Gastrocnemius medialis (tissue), 4 donors: Measurements from ENCODE around the gene PPP2R5A. TPM values are rescaled to one million over a fixed set of nuclear protein-coding genes. Genes with fewer than 3 reads are reported as not detected.

Source experiments
- ATAC-seq, 2 donors: fragments of 150-250 bp; one replicate each; pipeline ENCODE4 v1.9.1; 2016
- DNase-seq, 2 donors: peaks; one replicate each; pipeline ENCODE4 v3.0.0-alpha.2; 2019
- H3K27ac ChIP-seq, 4 donors: fragments of 200-600 bp; sonication (generic); 1 replicate in 1 of 4; 2 replicates in 3 of 4; pipeline ENCODE4 v1.5.1; 2016 to 2018; ENCODE audit warnings: mild to moderate bottlenecking in 2 of 4, moderate library complexity in 1 of 4
- H3K27me3 ChIP-seq, 3 donors: fragments of 200-600 bp; sonication (generic) in 2 of 3; 1 replicate in 1 of 3; 2 replicates in 2 of 3; pipeline versions ENCODE4 v1.5.1 to v1.6.0; 2016 to 2019; ENCODE audit warnings: mild to moderate bottlenecking in 1 of 3, moderate library complexity in 1 of 3
- H3K36me3 ChIP-seq, 2 donors: fragments of 200-600 bp; sonication (generic) in 1 of 2; one replicate each; pipeline ENCODE4 v1.5.1; 2017 to 2018
- H3K4me1 ChIP-seq, 2 donors: fragments of 200-600 bp; sonication (generic) in 1 of 2; one replicate each; pipeline ENCODE4 v1.5.1; 2016 to 2017; ENCODE audit warnings: mild to moderate bottlenecking in 2 of 2
- H3K4me3 ChIP-seq, 4 donors: fragments of 200-600 bp; sonication (generic) in 3 of 4; 1 replicate in 1 of 4; 2 replicates in 3 of 4; pipeline ENCODE4 v1.5.1; 2016 to 2019; ENCODE audit warnings: mild to moderate bottlenecking in 2 of 4
- H3K9me3 ChIP-seq, 3 donors: fragments of 200-600 bp; sonication (generic) in 2 of 3; 1 replicate in 1 of 3; 2 replicates in 2 of 3; pipeline ENCODE4 v1.5.1; 2016 to 2019
- CTCF ChIP-seq, 5 experiments: fragments of 450-650 bp in 3 of 5; fragments of 200-600 bp in 2 of 5; sonication (generic) in 2 of 5; IDR thresholded peaks in 4 of 5; conservative IDR thresholded peaks in 1 of 5; 1 replicate in 4 of 5; 2 replicates in 1 of 5; pipeline ENCODE4 v1.5.1; 2016 to 2019; ENCODE audit warnings: antibody characterized with exemption in 5 of 5, mild to moderate bottlenecking in 3 of 5, moderate library complexity in 3 of 5
- POLR2A ChIP-seq, 2 donors: fragments of 450-650 bp; IDR thresholded peaks; one replicate each; pipeline ENCODE4 v1.6.1; 2017; ENCODE audit warnings: antibody characterized with exemption in 2 of 2, mild to moderate bottlenecking in 2 of 2, moderate library complexity in 2 of 2
- in situ Hi-C, 4 donors: fragments of 200-750 bp; cut with MboI; loops; one replicate each; pipeline versions ENCODE4 v1.15.0 to v1.8.0; 2017; ENCODE audit warnings: low sequenced_read_pairs in 4 of 4
- intact Hi-C: fragments of 100-400 bp; cut with DNase I; formaldehyde crosslinking; loops from one replicate; pipeline ENCODE4 v1.15.1; 2023; ENCODE audit warnings: low total_unique reads
- total RNA-seq, 4 donors: library from RNA; depleted of rRNA; stranded (reverse); fragments of >200 nt; gene quantifications; one replicate each; pipeline versions ENCODE4 v1.1.0 to v1.2.3, GENCODE V29; 2016

Gene PPP2R5A
- total RNA-seq, 4 donors from 2014 or later, result 33.3 to 50.5 (median 37.5) TPM

- in situ Hi-C loops, result no loop called here
Measured at GRCh38 chr1:212238552-212238951, 46.7 kb upstream of the PPP2R5A start.

GRCh38 chr1:212241501-212241900 is 43.7 kb upstream of the PPP2R5A start:
- ATAC-seq, result no peak

More at GRCh38 chr1:212238552-212238951, 46.7 kb upstream of the PPP2R5A start:
- Histone ChIP-seq H3K27ac (peak overlapping the region in 3 of 4 donors; percentile 30 to 45 (median 41)), H3K27me3 (no peaks in the 10 kb centered on the region), H3K36me3 (no peaks in the 10 kb centered on the region), H3K4me3 (no peak overlapping the region), H3K9me3 (no peaks in the 10 kb centered on the region), H3K4me1 (peaks cover 30 to 68% of the 10 kb centered on the region in 2 donors)
- TF ChIP-seq CTCF (IDR thresholded peaks at IDR 0.05 in 4 of 5, conservative IDR thresholded peaks at IDR 0.05 in 1 of 5) (no peak), POLR2A (IDR thresholded peaks at IDR 0.05) (no peak)
- ATAC-seq (no peak), DNase-seq (no peak)
- intact Hi-C loops, result no loop called here

GRCh38 chr1:212241957-212242287 is 43.3 kb upstream of the PPP2R5A start:
- Histone ChIP-seq H3K36me3 (no peaks in the 10 kb centered on the region), H3K4me1 (peaks cover 10 to 36% of the 10 kb centered on the region in 2 donors), H3K9me3 (no peaks in the 10 kb centered on the region), H3K4me3 (peak overlapping the region in 2 of 4 donors; percentile 26 to 36), H3K27me3 (no peaks in the 10 kb centered on the region), H3K27ac (peak overlapping the region in 3 of 4 donors; percentile 70 to 78 (median 73))
- DNase-seq, result no peak
- in situ Hi-C loops (no loop called here), intact Hi-C loops (loop anchor here (10.0 kb wide), 1 partner anchor 77 kb away; no protein-coding TSS in a partner anchor)
- TF ChIP-seq CTCF (IDR thresholded peaks at IDR 0.05 in 4 of 5, conservative IDR thresholded peaks at IDR 0.05 in 1 of 5) (no peak), POLR2A (IDR thresholded peaks at IDR 0.05) (no peak)
- ATAC-seq, result no peak

More at GRCh38 chr1:212241501-212241900, 43.7 kb upstream of the PPP2R5A start:
- Histone ChIP-seq H3K9me3 (no peaks in the 10 kb centered on the region), H3K27me3 (no peaks in the 10 kb centered on the region), H3K36me3 (no peaks in the 10 kb centered on the region), H3K27ac (peak overlapping the region in 3 of 4 donors; percentile 70 to 78 (median 73)), H3K4me1 (peaks cover 13 to 40% of the 10 kb centered on the region in 2 donors), H3K4me3 (no peak overlapping the region)
- TF ChIP-seq POLR2A (IDR thresholded peaks at IDR 0.05) (no peak), CTCF (IDR thresholded peaks at IDR 0.05 in 4 of 5, conservative IDR thresholded peaks at IDR 0.05 in 1 of 5) (no peak)
- in situ Hi-C loops (no loop called here), intact Hi-C loops (loop anchor here (10.0 kb wide), 1 partner anchor 77 kb away; no protein-coding TSS in a partner anchor)
- DNase-seq, result no peak

GRCh38 chr1:212242288-212242984 is 42.8 kb upstream of the PPP2R5A start:
- H3K9me3 ChIP-seq, result no peaks in the 10 kb centered on the region
- peak overlapping the region in 3 of 4 donors; percentile 11 to 36 (median 26) for H3K4me3 ChIP-seq
- DNase-seq, result no peak
- intact Hi-C loops (loop anchor here (10.0 kb wide), 1 partner anchor 78 kb away; no protein-coding TSS in a partner anchor), in situ Hi-C loops (no loop called here)
- ATAC-seq, result peak; percentile 52 to 60
- no peak for TF ChIP-seq CTCF (IDR thresholded peaks at IDR 0.05 in 4 of 5, conservative IDR thresholded peaks at IDR 0.05 in 1 of 5)
- TF ChIP-seq POLR2A (IDR thresholded peaks at IDR 0.05), result no peak
- H3K4me1 ChIP-seq, result peaks cover 10 to 35% of the 10 kb centered on the region in 2 donors
- H3K36me3 ChIP-seq, result no peaks in the 10 kb centered on the region
- no peaks in the 10 kb centered on the region for H3K27me3 ChIP-seq
- H3K27ac ChIP-seq, result peak overlapping the region; percentile 45 to 78 (median 72)
